Activated CD8-positive, alpha-beta memory T cell treated with anti-CD3 and anti-CD28 coated beads, Interleukin-2, amount 10 ng/mL, durations not matched to agents 7 days and 5 days (primary cell): ENCODE data around the gene EPSTI1. TPM values are rescaled to one million over a fixed set of nuclear protein-coding genes. Genes with fewer than 3 reads are reported as not detected.
"Not testable (repeated sequence)": the region's sequence is repeated elsewhere in the genome, so short reads cannot be mapped to it uniquely, and the experiment has no call there.

ENCODE experiments used
- ATAC-seq: fragments of 150-1000 bp; cut with Tn5 transposase; one replicate; pipeline ENCODE4 v1.10.0; 2021; ENCODE audit warnings: moderate library complexity
- CTCF ChIA-PET: fragments of 350-600 bp; sonication (Branson Sonifier 250); formaldehyde crosslinking; loops from one replicate; lab custom pipeline; 2021; ENCODE audit warnings: antibody characterized with exemption; lab: Charles Lee
- DNase-seq: peaks from one replicate; pipeline ENCODE4 v3.0.0-alpha.2; 2020
- H3K27ac Mint-ChIP-seq: one replicate; pipeline ENCODE4 v1.8.0; 2021; ENCODE audit warnings: mild to moderate bottlenecking, mixed read lengths
- H3K27me3 Mint-ChIP-seq: one replicate; pipeline ENCODE4 v1.8.0; 2021; ENCODE audit warnings: mixed read lengths
- H3K36me3 Mint-ChIP-seq: one replicate; pipeline ENCODE4 v1.8.0; 2021; ENCODE audit warnings: mild to moderate bottlenecking, mixed read lengths
- H3K4me1 Mint-ChIP-seq: one replicate; pipeline ENCODE4 v1.8.0; 2021; ENCODE audit warnings: mixed read lengths
- H3K4me3 Mint-ChIP-seq: one replicate; pipeline ENCODE4 v1.8.0; 2021; ENCODE audit warnings: mild to moderate bottlenecking, moderate library complexity, mixed read lengths
- H3K9me3 Mint-ChIP-seq: one replicate; pipeline ENCODE4 v1.8.0; 2022; ENCODE audit warnings: low read depth, mixed read lengths
- total RNA-seq, 2 experiments: library from RNA; stranded (reverse); gene quantifications; one replicate each; pipeline ENCODE4 v1.2.3, GENCODE V29; 2021

The EPSTI1 gene, protein sequence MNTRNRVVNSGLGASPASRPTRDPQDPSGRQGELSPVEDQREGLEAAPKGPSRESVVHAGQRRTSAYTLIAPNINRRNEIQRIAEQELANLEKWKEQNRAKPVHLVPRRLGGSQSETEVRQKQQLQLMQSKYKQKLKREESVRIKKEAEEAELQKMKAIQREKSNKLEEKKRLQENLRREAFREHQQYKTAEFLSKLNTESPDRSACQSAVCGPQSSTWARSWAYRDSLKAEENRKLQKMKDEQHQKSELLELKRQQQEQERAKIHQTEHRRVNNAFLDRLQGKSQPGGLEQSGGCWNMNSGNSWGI
- total RNA-seq: 100 to 1,000 TPM in 1 of 2 experiments, 10 to 100 TPM in 1; 71.3 to 150 TPM

DNA sequence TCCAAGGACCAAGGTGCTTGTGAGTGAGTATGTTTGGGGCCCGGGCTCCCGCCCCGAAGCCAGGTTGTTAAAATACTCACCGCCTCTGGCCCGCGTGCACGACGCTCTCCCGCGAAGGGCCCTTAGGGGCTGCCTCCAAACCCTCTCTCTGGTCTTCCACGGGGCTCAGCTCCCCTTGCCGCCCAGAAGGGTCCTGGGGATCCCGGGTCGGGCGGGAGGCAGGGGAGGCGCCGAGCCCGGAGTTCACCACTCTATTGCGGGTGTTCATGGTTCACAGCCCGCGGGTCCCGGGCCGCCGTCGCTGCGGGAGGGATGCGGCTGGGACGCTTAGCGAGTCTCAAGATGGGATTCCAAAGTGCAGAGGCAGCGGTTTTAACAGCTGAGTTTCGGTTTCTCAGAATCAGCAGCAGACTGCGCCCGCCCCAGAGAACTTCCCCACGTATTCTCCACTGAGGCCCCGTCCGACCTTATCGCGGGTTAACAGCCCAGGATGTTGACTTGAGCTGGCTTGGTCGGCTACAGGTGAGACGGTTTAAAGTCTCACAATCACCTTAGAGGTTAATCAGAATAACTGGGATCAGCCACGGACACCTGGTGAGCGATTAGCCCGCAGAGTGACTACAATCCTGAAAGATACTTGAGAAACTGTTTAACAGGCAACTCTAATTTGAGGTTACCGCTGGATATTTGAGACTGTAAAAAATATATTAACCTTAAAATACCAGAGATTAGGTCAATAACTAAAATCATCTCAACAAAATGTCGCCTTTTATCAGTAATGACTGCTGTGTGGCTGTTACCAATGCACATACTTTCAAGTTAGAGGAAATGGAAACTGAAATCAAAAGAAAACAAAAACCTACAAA lies at the start of gene EPSTI1:
EPSTI1 (minus strand) TSS at position 344 of the 866 bp plus-strand sequence; CDS start at position 268, 76 bp downstream.
- H3K9me3 Mint-ChIP-seq: no peaks in the 10 kb centered on the region
- H3K4me1 Mint-ChIP-seq: peaks cover 56% of the 10 kb centered on the region
- H3K27ac Mint-ChIP-seq: peak within 1 kb of the TSS; percentile 99
- DNase-seq (peak; percentile 92), ATAC-seq (peak; percentile 87)
- H3K27me3 Mint-ChIP-seq: no peaks in the 10 kb centered on the region
- CTCF ChIA-PET: interaction anchor here (0.9 to 3.2 kb wide), 8 partner anchors 21 to 94 kb away, joined by 3 to 15 read pairs (median 6); partner anchors contain the start of gene DNAJC15
- H3K4me3 Mint-ChIP-seq: peak within 1 kb of the TSS; percentile 97
- peaks cover 32% of the 10 kb centered on the region for H3K36me3 Mint-ChIP-seq

DNA sequence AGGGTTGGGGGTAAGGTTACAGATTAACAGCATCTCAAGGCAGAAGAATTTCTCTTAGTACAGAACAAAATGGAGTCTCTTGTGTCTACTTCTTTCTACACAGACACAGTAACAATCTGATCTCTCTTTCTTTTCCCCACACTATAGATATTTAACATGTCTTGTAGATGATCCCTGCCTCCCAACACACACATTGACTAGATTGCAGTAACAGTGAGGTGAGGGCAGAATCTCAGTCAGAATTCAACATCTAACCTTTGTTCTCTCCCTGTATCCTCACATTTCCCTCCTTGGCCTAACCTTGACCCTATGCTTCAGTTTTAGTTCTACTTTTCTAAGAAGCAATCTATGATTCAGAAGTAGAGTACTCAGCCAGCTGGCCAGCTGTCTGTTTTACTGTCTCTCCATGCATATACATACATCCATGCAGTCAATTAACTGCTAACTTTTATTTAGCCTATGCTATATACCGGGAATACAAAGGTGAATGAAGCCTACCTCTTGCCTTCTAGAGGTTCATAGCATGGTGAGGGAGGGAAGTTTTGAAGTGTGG lies 49.4 kb upstream of the EPSTI1 start:
- DNase-seq: no peak
- Mint-ChIP-seq H3K36me3 (peaks cover 24% of the 10 kb centered on the region), H3K4me1 (peaks cover 44% of the 10 kb centered on the region), H3K4me3 (no peak overlapping the region), H3K9me3 (no peaks in the 10 kb centered on the region), H3K27me3 (no peaks in the 10 kb centered on the region), H3K27ac (no peak overlapping the region)
- CTCF ChIA-PET: interaction anchor here (1.2 kb wide), 1 partner anchor 17 kb away, joined by 4 read pairs; no protein-coding TSS in a partner anchor
- ATAC-seq: no peak

DNA sequence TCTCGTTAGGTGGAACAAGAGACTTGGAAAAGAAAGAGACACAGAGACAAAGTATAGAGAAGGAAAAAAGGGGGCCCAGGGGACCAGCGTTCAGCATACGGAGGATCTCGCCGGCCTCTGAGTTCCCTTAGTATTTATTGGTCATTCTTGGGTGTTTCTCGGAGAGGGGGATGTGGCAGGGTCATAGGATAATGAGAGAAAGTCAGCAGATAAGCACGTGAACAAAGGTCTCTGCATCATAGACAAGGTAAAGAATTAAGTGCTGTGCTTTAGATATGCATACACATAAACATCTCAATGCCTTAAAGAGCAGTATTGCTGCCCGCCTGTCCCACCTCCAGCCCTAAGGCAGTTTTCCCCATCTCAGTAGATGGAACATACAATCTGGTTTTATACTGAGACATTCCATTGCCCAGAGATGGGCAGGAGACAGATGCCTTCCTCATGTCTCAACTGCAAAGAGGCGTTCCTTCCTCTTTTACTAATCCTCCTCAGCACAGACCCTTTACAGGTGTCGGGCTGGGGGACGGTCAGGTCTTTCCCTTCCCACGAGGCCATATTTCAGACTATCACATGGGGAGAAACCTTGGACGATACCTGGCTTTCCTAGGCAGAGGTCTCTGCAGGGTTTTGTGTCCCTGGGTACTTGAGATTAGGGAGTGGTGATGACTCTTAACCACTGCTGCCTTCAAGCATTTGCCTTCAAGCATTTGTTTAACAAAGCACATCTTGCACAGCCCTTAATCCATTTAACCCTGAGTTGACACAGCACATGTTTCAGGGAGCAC lies 48.7 kb upstream of the EPSTI1 start:
- DNase-seq, ATAC-seq, H3K27ac Mint-ChIP-seq, H3K4me3 Mint-ChIP-seq, CTCF ChIA-PET, H3K9me3 Mint-ChIP-seq, H3K27me3 Mint-ChIP-seq: not testable (repeated sequence)
- H3K36me3 Mint-ChIP-seq: peaks cover 22% of the 10 kb centered on the region
- peaks cover 40% of the 10 kb centered on the region for H3K4me1 Mint-ChIP-seq

DNA sequence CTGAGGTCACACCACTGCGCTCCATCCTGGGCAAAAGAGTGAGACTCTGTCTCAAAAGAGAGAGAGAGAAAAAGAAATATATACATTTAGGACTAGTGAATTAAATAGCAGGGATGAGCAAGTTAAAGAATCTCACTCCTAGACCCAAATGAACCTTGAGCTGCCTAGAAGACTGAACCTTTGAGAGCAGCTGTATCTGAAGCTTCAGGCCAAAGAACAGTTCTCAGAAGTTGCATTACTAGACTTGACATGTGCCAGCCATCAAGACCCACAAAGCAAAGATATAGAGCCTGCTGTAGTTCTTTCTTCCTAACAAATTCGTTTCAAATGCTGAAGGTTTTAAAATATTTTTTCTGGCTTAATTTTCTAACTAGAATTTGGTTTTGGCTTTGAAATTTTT lies 47.9 kb upstream of the EPSTI1 start:
- ATAC-seq: no peak

DNA sequence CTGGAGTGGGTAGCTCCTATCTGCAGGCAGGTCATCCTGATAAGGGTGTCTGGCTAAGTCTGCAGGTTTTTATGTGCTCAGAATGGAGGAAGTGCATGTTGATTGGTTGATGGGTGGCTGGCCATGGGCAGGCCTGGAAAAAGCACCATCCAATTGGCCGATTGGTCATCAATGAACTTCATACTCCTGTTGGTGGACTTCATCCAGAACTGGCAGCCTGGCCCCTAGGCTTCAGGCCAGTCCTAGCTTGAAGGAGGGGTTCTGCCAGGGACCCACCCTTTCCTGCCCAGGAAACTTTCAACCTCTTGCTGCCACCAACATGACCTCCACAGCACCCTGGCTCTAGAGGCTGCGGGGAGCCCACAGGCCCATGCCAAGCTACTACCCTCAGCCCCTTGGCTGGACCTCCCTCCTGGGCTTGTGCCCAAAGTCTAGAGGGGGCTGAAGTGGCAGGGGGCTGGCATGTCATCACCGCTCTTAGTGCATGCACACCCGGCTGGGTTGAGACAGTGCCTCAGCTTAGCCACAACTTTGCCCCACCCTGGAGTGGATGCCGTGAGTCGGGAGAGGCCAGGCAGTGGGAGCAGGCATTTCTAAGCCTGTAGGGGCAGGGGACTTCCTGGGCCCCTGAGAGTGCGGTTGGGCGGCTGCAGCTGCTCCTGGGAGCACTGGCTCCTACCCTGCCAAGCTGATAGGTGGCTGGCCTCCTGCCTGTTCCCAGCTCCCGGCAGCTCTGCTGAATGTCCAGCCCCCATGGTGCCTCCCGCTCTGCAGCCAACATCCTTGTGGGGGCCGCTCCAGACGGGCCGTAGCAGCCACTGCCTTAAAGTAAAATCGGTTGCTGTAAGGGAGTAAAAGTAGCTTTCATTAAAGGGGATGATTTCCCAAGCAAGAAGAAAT lies 44.6 kb upstream of the EPSTI1 start:
- H3K27me3 Mint-ChIP-seq: no peaks in the 10 kb centered on the region
- DNase-seq (no peak), ATAC-seq (no peak)
- CTCF ChIA-PET: no interaction called here
- no peak overlapping the region for H3K4me3 Mint-ChIP-seq
- no peak overlapping the region for H3K27ac Mint-ChIP-seq
- peaks cover 12% of the 10 kb centered on the region for H3K4me1 Mint-ChIP-seq
- peaks cover 37% of the 10 kb centered on the region for H3K36me3 Mint-ChIP-seq
- no peaks in the 10 kb centered on the region for H3K9me3 Mint-ChIP-seq

More for the DNA sequence above, 47.9 kb upstream of the EPSTI1 start:
- Mint-ChIP-seq H3K27me3 (no peaks in the 10 kb centered on the region), H3K27ac (no peak overlapping the region), H3K4me1 (peaks cover 36% of the 10 kb centered on the region), H3K36me3 (peaks cover 25% of the 10 kb centered on the region), H3K4me3 (no peak overlapping the region), H3K9me3 (no peaks in the 10 kb centered on the region)
- no peak for DNase-seq
- CTCF ChIA-PET: no interaction called here

DNA sequence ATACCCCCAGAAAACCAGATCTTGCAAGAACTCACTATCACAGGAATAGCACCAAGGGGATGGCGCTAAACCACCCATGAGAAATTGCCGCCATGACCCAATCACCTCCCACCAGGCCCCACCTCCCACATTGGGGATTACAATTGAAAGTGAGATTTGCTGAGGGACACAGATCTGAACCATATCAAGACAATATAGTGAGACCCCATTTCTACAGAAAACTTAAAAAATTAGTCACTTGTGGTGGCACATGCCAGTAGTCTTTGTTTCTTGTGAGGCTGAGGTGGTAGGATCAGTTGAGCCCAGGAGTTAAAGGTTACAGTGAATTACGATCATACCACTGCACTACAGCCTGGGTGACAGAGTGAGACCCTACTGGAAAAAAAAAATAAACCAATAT lies 41.0 kb upstream of the EPSTI1 start:
- no peak overlapping the region for H3K27ac Mint-ChIP-seq
- no peak overlapping the region for H3K4me3 Mint-ChIP-seq
- DNase-seq (no peak), ATAC-seq (no peak)
- peaks cover 8% of the 10 kb centered on the region for H3K4me1 Mint-ChIP-seq
- no peaks in the 10 kb centered on the region for H3K9me3 Mint-ChIP-seq
- CTCF ChIA-PET: interaction anchor here (1.3 kb wide), 1 partner anchor 10 kb away, joined by 3 read pairs; the partner anchor contains the start of gene DNAJC15
- H3K36me3 Mint-ChIP-seq: peaks cover 41% of the 10 kb centered on the region
- no peaks in the 10 kb centered on the region for H3K27me3 Mint-ChIP-seq

DNA sequence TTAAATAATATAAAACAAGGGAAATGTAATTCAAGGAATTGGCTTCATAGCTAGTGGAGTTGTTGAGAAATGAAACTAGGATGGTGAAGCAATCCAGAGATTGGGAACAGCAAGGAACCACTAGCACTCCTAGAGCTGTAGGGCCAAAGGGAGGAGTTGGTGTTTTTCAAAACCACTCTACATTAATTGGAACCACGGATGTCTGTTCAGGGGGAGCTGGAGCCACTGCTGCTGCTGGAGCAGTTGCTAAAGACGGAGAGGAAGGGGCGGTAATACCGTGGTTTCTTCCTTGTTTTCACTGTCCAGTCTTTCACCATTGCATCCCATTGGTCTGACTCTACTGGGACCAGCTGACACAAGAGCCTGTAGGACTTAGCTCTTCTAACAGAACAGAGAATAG lies 39.8 kb upstream of the EPSTI1 start:
- H3K4me1 Mint-ChIP-seq: peaks cover 10% of the 10 kb centered on the region
- H3K4me3 Mint-ChIP-seq: no peak overlapping the region
- no peaks in the 10 kb centered on the region for H3K27me3 Mint-ChIP-seq
- H3K9me3 Mint-ChIP-seq: no peaks in the 10 kb centered on the region
- no peak overlapping the region for H3K27ac Mint-ChIP-seq
- CTCF ChIA-PET: interaction anchor here (1.3 kb wide), 1 partner anchor 9 kb away, joined by 3 read pairs; the partner anchor contains the start of gene DNAJC15
- peaks cover 43% of the 10 kb centered on the region for H3K36me3 Mint-ChIP-seq
- no peak for DNase-seq
- ATAC-seq: no peak

DNA sequence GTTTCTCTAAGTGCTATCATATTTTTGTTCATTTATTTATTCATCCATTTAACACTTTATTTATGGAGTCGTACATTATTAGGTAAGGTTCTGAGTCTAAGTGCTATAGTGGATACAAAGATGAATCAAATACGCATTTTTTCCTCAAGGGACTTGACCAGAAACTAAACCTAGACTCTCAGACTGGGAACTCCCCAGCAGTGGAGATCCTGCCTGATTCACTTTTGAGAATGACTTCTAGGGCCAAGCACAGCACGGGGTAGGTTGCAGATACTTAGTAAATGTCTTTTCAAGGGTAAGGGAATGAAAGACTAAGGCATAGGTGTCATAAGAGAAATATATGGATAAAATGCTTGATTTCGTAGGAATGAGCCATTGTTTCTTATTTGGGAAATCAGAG lies 38.5 kb upstream of the EPSTI1 start:
- DNase-seq (no peak), ATAC-seq (no peak)
- Mint-ChIP-seq H3K27me3 (no peaks in the 10 kb centered on the region), H3K4me3 (no peak overlapping the region), H3K9me3 (no peaks in the 10 kb centered on the region), H3K36me3 (peaks cover 45% of the 10 kb centered on the region), H3K27ac (no peak overlapping the region), H3K4me1 (peaks cover 13% of the 10 kb centered on the region)
- CTCF ChIA-PET: no interaction called here

DNA sequence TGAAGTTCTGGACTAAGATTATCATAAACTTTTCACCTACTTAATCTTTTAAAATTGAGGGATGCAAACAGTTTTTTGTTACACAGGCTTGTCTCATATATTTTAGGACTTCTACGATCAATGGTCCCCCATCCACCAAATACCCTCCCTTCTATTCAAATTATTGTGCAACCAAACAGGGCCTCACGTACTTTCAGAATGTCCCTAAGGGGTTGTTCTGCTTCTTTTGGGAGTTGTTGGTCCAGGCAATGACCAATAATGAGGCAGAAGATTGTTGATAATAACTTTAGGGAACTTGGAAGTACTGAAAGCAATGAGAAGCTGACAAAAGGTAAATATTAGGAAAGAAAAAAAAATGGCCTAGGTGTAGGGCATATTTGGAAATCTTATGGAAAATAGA lies 34.2 kb upstream of the EPSTI1 start:
- DNase-seq (no peak), ATAC-seq (no peak)
- no peaks in the 10 kb centered on the region for H3K9me3 Mint-ChIP-seq
- CTCF ChIA-PET: interaction anchor here (1.2 kb wide), 1 partner anchor 28 kb away, joined by 4 read pairs; no protein-coding TSS in a partner anchor
- no peak overlapping the region for H3K4me3 Mint-ChIP-seq
- peaks cover 33% of the 10 kb centered on the region for H3K4me1 Mint-ChIP-seq
- peaks cover 31% of the 10 kb centered on the region for H3K36me3 Mint-ChIP-seq
- H3K27me3 Mint-ChIP-seq: no peaks in the 10 kb centered on the region
- H3K27ac Mint-ChIP-seq: no peak overlapping the region

DNA sequence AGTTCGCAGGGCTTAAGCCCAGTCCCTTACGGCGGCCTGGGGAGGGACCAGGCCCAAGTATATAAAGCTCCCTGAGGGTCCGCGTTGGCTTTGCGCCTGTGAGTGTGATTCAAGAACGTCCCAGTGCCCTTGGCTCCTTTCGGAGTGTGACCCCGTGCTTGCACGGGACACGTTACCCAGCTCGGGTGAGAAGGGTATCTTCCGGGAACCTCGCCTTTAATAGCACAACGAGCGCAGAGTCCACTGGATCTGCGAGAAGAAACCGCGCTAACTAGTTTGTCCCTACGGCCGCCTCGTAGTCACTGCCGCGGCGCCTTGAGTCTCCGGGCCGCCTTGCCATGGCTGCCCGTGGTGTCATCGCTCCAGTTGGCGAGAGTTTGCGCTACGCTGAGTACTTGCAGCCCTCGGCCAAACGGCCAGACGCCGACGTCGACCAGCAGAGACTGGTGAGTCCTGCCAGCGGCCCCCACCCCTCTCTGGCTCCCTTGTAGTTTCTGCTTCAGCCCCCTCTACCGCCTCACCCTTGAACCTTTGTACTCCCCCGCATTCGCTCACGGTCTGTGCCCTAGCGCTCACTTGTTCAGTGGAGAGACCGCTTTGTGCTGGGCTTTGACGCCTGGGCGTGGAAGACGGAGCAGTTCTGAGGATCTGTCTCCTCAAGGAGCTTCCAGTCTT lies 31.4 kb upstream of the EPSTI1 start, which contains the start of gene DNAJC15:
DNAJC15 (plus strand) TSS at position 298 of the 675 bp plus-strand sequence; CDS start at position 339, 41 bp downstream.
- ATAC-seq (peak; percentile 93), DNase-seq (peak; percentile 89)
- H3K27me3 Mint-ChIP-seq: no peaks in the 10 kb centered on the region
- H3K9me3 Mint-ChIP-seq: no peaks in the 10 kb centered on the region
- peaks cover 33% of the 10 kb centered on the region for H3K4me1 Mint-ChIP-seq
- H3K27ac Mint-ChIP-seq: peak within 1 kb of the TSS; percentile 97
- H3K4me3 Mint-ChIP-seq: peak within 1 kb of the TSS; percentile 99
- peaks cover 22% of the 10 kb centered on the region for H3K36me3 Mint-ChIP-seq
- CTCF ChIA-PET: interaction anchor here (0.7 to 1.9 kb wide), 9 partner anchors 9 to 85 kb away, joined by 3 to 12 read pairs (median 3); partner anchors contain the start of gene EPSTI1

DNA sequence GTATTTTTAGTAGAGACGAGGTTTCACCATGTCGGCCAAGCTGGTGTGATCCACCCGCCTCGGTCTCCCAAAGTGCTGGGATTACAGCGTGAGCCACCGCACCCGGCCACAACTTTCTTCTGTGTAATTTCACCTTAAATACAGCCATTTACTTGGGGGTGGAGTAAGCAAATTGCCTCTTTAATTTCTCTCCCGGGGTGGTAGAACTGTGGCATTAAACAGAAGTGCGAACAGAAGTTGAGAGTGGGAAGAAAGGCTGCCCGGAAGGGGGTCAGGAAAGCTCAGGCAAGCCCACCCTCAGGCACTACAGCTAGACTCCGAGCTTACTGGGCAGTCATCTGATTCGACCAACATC lies 30.9 kb upstream of the EPSTI1 start:
- DNase-seq: no peak
- no peaks in the 10 kb centered on the region for H3K27me3 Mint-ChIP-seq
- H3K4me1 Mint-ChIP-seq: peaks cover 29% of the 10 kb centered on the region
- no peak for ATAC-seq
- CTCF ChIA-PET: interaction anchor here (0.7 to 1.9 kb wide), 7 partner anchors 9 to 84 kb away, joined by 3 to 12 read pairs (median 3); partner anchors contain the start of gene EPSTI1
- peak overlapping the region; percentile 99 for H3K4me3 Mint-ChIP-seq
- peak overlapping the region; percentile 97 for H3K27ac Mint-ChIP-seq
- no peaks in the 10 kb centered on the region for H3K9me3 Mint-ChIP-seq
- H3K36me3 Mint-ChIP-seq: peaks cover 17% of the 10 kb centered on the region
